Retinal pigment epithelial cell (primary cell): ENCODE results near the gene CACNA1C.
A peak's percentile ranks its signal among the peaks of the same experiment; 100 is the strongest.

Source experiments
- DNase-seq: peaks from one replicate; pipeline ENCODE4 v3.0.0-alpha.2; 2010; ENCODE audit warnings: low read depth
- H3K4me3 ChIP-seq: 2 replicates; pipeline ENCODE4 v1.5.1; 2011; ENCODE audit warnings: mild to moderate bottlenecking, low read length, control low read depth, moderate library complexity
- CTCF ChIP-seq: conservative IDR thresholded peaks from 2 replicates; pipeline ENCODE4 v1.5.1; 2011; ENCODE audit warnings: low read depth, low read length, control low read depth, inconsistent platforms

Gene CACNA1C

GRCh38 chr12:2688381-2688931, 635.7 kb downstream of the CACNA1C start:
- no peak overlapping the region for H3K4me3 ChIP-seq
- no peak for DNase-seq
- TF ChIP-seq CTCF = no peak

GRCh38 chr12:2689393-2689792, 636.6 kb downstream of the CACNA1C start:
- no peak for TF ChIP-seq CTCF
- H3K4me3 ChIP-seq = no peak overlapping the region
- no peak for DNase-seq

GRCh38 chr12:2689879-2690278, 637.1 kb downstream of the CACNA1C start:
- no peak for TF ChIP-seq CTCF
- no peak overlapping the region for H3K4me3 ChIP-seq
- DNase-seq = no peak

GRCh38 chr12:2690348-2691005, 637.7 kb downstream of the CACNA1C start:
- TF ChIP-seq CTCF = no peak
- DNase-seq = no peak
- H3K4me3 ChIP-seq = no peak overlapping the region

- peak; percentile 4 for TF ChIP-seq CTCF
- DNase-seq = no peak
- H3K4me3 ChIP-seq = no peak overlapping the region
These were observed 638.2 kb downstream of the CACNA1C start for GRCh38 chr12:2691006-2691344.

- DNase-seq = no peak
- TF ChIP-seq CTCF = no peak
- H3K4me3 ChIP-seq = no peak overlapping the region
These were observed 638.7 kb downstream of the CACNA1C start for GRCh38 chr12:2691345-2692071.

- no peak for TF ChIP-seq CTCF
- no peak for DNase-seq
- no peak overlapping the region for H3K4me3 ChIP-seq
These were observed 639.3 kb downstream of the CACNA1C start for GRCh38 chr12:2692080-2692479.
